ENCODE measurements around the gene PARK7.

The PARK7 gene

DNA sequence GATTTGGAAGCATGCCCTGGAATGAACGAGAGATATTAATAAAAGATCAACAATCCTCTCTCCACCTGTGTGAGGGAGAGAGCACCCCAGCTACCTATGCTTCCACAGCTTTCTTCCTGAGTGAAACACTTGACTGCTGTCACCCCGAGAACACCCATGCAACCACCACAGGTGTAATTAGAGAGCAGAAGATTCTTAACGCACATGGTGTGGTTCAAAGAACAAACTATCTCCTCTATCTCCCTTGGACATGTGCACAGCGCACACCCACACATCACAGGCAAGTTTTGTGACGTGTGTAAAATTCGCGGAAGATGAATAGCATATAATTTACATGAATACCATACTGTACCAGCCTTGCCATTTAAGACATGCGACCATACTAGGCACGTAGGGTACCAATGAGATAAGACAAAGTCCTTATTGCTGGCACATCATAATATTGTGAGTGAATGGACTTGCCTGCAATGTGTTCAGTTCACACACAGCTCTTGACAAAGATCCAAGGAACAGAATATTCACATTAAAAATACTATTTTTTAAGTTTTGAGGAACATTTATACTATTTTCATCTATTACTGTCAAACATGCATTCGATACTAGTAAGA lies 53.0 kb downstream of the PARK7 start:
- Mint-ChIP-seq H3K36me3 (ENCODE audit: low read depth) (no peaks in the 10 kb centered on the region), H3K27me3 (ENCODE audit: low read depth) (peaks cover 17% of the 10 kb centered on the region), H3K4me1 (ENCODE audit: low read depth) (peaks cover 13% of the 10 kb centered on the region), H3K4me3 (no peak overlapping the region), H3K9me3 (no peaks in the 10 kb centered on the region), H3K27ac (no peak overlapping the region)
- DNase-seq (ENCODE audit: low spot score) = no peak

DNA sequence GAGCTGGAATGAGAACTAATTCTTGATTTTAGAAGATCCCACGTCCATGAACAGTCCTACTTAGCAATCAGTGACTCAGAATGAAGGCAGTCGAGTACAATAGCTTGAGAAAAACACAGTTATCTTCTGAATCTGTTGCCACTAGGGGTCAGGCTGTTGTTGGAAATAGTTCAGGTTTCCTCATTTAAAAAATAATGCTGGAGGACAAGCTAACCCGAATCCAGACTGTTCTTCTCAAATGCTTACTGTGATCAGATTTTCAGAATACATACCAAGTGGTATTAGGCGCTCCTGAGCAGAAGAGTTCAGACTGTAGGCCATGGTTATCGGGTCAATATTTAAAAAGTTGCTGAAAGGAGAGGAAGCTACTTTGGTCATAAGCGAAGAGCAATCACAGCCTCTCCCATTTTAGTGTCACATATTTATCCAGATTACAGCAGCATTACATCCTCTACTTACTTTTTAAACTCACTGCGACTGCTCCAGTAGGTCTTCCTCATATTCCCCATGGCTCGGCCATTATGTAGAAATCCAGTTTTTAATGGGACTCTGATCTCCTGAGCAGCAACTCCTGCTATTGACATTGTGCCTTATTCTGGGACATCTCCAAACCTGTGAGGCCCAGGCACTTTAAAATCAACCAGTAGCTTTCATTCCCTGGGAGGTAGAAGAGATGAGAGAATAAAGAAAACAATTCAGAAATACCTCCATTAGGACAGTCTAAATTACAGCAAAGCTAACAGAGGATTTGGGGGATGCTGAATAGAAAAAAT lies 53.7 kb downstream of the PARK7 start:
- no peaks in the 10 kb centered on the region for H3K36me3 Mint-ChIP-seq (ENCODE audit: low read depth)
- peak; percentile 23 for DNase-seq (ENCODE audit: low spot score)
- no peak overlapping the region for H3K27ac Mint-ChIP-seq
- H3K4me3 Mint-ChIP-seq = no peak overlapping the region
- no peaks in the 10 kb centered on the region for H3K9me3 Mint-ChIP-seq
- H3K27me3 Mint-ChIP-seq (ENCODE audit: low read depth) = peaks cover 17% of the 10 kb centered on the region
- peaks cover 17% of the 10 kb centered on the region for H3K4me1 Mint-ChIP-seq (ENCODE audit: low read depth)

DNA sequence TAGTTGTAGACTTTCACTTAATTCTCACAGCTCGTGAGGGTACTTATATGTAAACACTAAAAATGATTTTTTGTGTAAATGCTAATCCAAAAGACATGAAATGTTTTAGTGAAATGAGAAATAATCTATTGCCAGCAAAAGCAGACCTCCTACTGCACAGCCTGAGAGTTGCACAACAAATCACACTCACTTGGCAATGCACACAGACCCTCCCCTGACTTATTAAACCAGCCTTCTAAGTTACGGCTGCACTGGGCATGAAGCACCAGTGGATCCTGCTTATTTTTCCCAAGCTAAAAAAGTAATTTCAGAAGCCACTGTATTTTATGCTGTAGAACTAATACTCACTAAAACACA lies 54.3 kb downstream of the PARK7 start:
- peaks cover 17% of the 10 kb centered on the region for H3K27me3 Mint-ChIP-seq (ENCODE audit: low read depth)
- no peaks in the 10 kb centered on the region for H3K36me3 Mint-ChIP-seq (ENCODE audit: low read depth)
- no peak for DNase-seq (ENCODE audit: low spot score)
- H3K4me3 Mint-ChIP-seq = no peak overlapping the region
- H3K9me3 Mint-ChIP-seq = no peaks in the 10 kb centered on the region
- H3K4me1 Mint-ChIP-seq (ENCODE audit: low read depth) = peaks cover 17% of the 10 kb centered on the region
- H3K27ac Mint-ChIP-seq = no peak overlapping the region

DNA sequence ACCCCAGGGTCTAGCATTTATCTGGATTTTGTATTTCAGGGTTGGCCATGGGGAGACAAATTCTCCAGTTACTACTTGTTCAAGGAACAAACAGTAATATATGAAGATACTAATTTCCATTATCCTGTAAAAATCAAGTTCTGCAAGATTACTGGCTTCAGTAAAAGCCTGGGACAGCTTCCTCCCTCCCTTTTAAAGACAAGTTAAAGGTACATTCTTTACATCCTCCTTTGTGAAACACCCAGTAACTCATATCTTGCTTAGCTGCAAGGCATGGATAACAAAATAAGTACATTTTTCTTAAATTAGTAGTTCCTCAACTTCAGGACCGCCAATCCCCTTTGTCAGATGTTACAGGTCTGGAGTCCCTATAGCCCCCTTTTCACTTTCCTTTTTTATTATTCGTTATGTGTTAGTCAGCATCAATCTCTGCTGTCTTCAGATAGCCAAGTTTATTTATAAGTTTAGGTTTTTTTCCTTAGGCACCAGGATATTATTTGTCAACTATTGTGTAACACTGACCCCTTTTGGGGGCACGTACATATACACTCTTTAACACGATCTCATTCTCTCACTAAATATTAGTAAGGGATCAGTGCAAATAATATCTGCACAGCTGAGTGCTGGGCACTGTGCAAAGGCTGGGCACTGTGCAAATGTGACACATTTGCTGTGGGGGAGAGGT lies 54.8 kb downstream of the PARK7 start:
- Mint-ChIP-seq H3K4me1 (ENCODE audit: low read depth) (peaks cover 17% of the 10 kb centered on the region), H3K9me3 (no peaks in the 10 kb centered on the region), H3K27me3 (ENCODE audit: low read depth) (peaks cover 17% of the 10 kb centered on the region), H3K36me3 (ENCODE audit: low read depth) (no peaks in the 10 kb centered on the region), H3K27ac (no peak overlapping the region), H3K4me3 (no peak overlapping the region)
- no peak for DNase-seq (ENCODE audit: low spot score)

DNA sequence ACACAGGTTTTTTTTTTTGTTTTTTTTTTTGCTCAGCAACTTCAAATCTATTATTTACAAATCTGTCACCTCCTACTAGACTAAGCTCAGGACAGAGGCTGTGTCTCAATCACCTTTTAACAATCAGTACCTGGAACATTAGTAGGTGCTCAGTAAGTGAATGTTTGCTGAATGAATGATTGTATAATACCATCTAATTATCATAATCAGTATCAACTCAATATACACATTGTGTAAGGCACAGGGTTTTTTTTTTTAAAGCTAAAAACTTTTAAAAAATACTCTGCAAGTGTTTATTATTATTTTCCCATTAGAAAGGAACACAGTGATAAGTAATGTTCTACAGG lies 55.4 kb downstream of the PARK7 start:
- H3K4me3 Mint-ChIP-seq = no peak overlapping the region
- no peaks in the 10 kb centered on the region for H3K36me3 Mint-ChIP-seq (ENCODE audit: low read depth)
- H3K9me3 Mint-ChIP-seq = no peaks in the 10 kb centered on the region
- H3K27me3 Mint-ChIP-seq (ENCODE audit: low read depth) = peaks cover 21% of the 10 kb centered on the region
- no peak for DNase-seq (ENCODE audit: low spot score)
- no peak overlapping the region for H3K27ac Mint-ChIP-seq
- H3K4me1 Mint-ChIP-seq (ENCODE audit: low read depth) = peaks cover 17% of the 10 kb centered on the region

DNA sequence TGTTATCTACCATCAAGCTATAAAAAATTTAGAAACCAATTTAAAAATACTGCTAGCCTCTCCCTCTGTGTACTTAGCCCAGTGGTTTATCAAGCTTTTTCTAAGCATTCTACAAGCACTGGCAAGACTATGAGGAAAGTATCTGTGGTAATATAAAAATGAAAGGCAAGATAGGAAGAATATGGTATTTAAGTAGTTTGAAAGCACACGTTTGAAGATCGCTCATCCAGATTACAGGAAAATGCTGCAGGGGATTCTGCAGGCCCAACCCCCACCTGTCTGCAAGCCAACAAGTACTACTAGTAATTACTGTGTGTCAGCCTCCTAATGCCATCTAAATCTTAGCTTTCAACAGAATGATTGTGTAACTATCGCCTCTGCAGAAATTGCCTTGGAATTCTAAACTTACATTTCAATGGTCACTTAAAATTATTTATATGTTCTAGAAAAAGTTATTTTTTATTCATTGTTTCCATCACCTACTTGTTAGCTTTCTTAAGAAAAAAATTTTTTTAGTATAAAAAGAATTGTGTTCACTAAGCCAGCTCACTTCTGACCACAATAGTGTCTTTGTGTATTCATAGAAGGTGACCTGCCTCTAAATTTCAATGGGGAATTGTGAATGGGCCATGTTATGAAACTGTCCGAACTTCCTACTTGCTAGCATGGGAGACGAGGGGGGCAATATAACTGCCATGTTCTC lies 56.1 kb downstream of the PARK7 start:
- Mint-ChIP-seq H3K9me3 (no peaks in the 10 kb centered on the region), H3K36me3 (ENCODE audit: low read depth) (no peaks in the 10 kb centered on the region), H3K27ac (no peak overlapping the region), H3K4me1 (ENCODE audit: low read depth) (peaks cover 17% of the 10 kb centered on the region), H3K27me3 (ENCODE audit: low read depth) (peaks cover 26% of the 10 kb centered on the region), H3K4me3 (no peak overlapping the region)
- no peak for DNase-seq (ENCODE audit: low spot score)

DNA sequence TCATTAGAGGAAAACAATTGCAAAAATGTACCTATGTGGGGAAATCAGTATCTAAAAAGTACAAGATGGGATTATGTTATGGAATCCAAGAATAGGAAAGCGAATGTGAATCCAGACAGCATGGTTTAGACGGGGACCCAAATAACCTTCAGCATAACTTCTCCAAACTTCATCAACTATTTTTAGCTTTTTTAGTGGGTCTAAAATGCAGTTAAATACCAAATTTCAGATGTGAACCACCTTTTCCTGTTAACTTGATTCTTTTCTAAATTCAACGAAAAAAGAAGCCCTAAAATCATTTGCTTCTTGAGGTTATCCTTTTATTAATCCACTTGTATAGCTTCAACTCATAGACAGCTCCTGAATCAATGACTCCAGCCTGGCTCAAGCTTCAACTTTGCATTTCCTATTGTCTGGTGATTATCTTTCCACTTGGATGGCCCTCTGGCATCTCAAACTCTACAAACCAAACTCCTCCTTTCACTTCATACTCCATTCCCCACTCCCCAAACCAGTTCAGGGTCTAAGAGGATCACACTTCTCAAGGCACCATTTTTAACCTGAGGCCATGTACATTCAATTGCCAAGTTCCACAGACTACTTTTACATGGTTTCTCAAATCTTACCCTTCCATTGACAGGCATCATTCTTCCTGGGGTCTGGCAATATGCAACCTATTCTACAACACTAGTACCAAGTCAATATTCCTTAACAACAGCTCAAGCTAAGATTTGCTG lies 57.1 kb downstream of the PARK7 start:
- peaks cover 36% of the 10 kb centered on the region for H3K27me3 Mint-ChIP-seq (ENCODE audit: low read depth)
- peaks cover 17% of the 10 kb centered on the region for H3K4me1 Mint-ChIP-seq (ENCODE audit: low read depth)
- H3K27ac Mint-ChIP-seq = no peak overlapping the region
- H3K36me3 Mint-ChIP-seq (ENCODE audit: low read depth) = no peaks in the 10 kb centered on the region
- H3K4me3 Mint-ChIP-seq = no peak overlapping the region
- no peaks in the 10 kb centered on the region for H3K9me3 Mint-ChIP-seq
- no peak for DNase-seq (ENCODE audit: low spot score)

DNA sequence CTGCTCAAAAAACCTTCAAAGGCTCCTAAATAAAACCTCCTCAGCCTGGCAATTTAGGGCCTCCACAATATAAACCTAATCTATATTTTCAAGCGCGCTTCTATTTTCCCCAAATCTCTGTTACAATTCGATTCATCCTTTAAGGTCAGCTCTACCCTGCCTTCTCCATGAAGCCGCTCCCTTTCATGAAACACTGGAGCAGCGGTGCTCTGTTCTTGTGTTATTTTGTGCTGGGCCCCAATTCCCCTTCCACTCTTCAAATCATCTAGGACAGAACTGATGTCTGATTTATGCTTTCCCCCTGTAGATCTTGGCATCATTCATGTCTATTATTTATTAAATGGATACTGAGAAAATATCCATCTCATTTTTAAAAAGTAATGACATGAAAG lies 57.7 kb downstream of the PARK7 start:
- no peaks in the 10 kb centered on the region for H3K9me3 Mint-ChIP-seq
- DNase-seq (ENCODE audit: low spot score) = no peak
- H3K27ac Mint-ChIP-seq = no peak overlapping the region
- no peaks in the 10 kb centered on the region for H3K36me3 Mint-ChIP-seq (ENCODE audit: low read depth)
- no peak overlapping the region for H3K4me3 Mint-ChIP-seq
- H3K27me3 Mint-ChIP-seq (ENCODE audit: low read depth) = peaks cover 42% of the 10 kb centered on the region
- peaks cover 17% of the 10 kb centered on the region for H3K4me1 Mint-ChIP-seq (ENCODE audit: low read depth)

DNA sequence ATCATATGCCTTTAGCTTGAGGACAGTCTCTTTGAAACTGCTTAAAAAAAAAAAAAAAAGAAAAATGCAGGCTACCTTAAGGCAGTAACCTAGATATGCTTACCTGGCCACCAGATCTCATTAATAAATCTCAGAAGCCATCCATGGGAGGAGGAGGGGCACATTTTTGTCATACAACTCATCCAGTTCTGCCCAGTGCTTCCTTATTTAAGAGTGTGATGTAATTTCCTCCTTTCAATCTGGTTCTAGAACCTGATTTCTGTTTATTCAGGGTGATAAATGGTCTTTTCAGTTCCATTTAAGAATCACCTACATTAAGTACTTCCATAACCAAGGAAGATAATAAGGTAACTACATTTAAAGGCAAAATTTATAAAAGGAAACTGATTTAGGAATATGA lies 58.5 kb downstream of the PARK7 start:
- Mint-ChIP-seq H3K4me3 (no peak overlapping the region), H3K27me3 (ENCODE audit: low read depth) (peaks cover 49% of the 10 kb centered on the region), H3K4me1 (ENCODE audit: low read depth) (peaks cover 16% of the 10 kb centered on the region), H3K27ac (no peak overlapping the region), H3K36me3 (ENCODE audit: low read depth) (no peaks in the 10 kb centered on the region), H3K9me3 (no peaks in the 10 kb centered on the region)
- DNase-seq (ENCODE audit: low spot score) = no peak

DNA sequence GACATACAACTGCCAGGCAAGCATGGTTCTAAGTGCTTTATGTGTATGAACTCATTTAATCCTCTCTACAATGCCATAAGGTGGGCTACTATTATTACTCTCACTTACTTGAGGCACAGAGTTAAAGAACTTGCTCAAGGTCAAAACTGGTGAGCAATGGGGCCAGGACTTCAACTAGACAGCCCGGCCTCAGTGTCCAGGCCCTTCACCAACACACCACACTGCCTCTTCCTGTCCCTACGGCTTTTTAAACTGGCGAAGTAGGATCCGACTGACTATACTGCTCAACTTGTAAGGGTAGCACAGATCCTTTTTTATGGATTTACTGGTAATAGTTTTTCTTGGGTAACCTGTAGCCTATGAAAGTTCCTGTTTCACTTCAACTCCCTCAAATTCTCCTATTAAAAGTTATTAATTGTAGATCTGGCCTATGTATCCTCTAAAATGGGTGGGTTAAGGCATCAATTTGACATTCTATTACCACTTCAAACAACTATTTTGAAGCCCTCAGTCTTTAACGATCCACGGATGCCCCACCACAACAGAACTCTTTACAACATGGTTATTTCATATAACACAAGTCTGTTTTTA lies 60.3 kb downstream of the PARK7 start:
- Mint-ChIP-seq H3K9me3 (no peaks in the 10 kb centered on the region), H3K27me3 (ENCODE audit: low read depth) (peaks cover 53% of the 10 kb centered on the region), H3K36me3 (ENCODE audit: low read depth) (no peaks in the 10 kb centered on the region), H3K4me1 (ENCODE audit: low read depth) (peaks cover 12% of the 10 kb centered on the region), H3K27ac (no peak overlapping the region), H3K4me3 (no peak overlapping the region)
- no peak for DNase-seq (ENCODE audit: low spot score)

DNA sequence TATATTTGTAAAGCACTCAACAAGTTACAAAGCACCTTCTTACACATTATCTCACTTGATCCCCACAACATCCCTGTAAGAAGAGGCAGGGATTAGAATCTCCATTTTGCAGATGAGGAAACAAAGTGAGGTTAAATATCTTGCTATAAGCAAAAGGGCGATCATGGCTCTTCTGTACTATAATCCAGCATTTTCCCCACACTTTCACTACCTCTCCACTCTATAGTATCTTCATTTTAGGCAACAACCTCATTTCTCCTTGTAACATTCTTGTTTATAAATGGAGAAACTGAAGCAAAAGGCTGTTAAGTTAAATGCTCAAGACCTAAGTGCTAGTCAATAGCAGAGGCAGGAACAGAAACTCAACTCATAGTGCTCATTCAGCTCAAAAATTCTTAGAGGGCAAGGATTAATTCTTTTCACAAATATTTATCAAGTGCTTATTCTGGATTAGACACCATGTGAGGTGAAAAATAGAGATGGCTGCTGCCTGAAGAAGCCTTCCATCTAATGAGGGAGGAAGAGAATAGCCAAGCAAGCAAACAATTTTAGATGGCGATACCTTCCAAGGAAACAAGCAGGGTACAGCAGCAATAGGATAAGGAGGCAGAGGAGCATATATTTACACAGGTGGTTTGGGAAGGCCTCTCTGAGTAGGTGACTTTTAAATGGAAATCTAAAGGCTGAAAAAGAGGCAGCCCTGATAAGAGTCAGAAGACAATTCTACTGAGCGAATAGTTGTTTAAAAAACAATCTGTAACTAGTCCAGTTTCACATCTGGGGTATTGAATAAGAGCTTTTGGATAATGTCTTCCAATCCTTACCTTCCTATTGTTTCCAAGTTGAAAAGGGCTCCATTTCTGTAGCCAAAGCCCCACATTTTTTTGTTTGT lies 61.1 kb downstream of the PARK7 start:
- H3K4me3 Mint-ChIP-seq = no peak overlapping the region
- H3K36me3 Mint-ChIP-seq (ENCODE audit: low read depth) = no peaks in the 10 kb centered on the region
- peaks cover 57% of the 10 kb centered on the region for H3K27me3 Mint-ChIP-seq (ENCODE audit: low read depth)
- no peak overlapping the region for H3K27ac Mint-ChIP-seq
- H3K9me3 Mint-ChIP-seq = no peaks in the 10 kb centered on the region
- H3K4me1 Mint-ChIP-seq (ENCODE audit: low read depth) = peaks cover 14% of the 10 kb centered on the region
- no peak for DNase-seq (ENCODE audit: low spot score)

DNA sequence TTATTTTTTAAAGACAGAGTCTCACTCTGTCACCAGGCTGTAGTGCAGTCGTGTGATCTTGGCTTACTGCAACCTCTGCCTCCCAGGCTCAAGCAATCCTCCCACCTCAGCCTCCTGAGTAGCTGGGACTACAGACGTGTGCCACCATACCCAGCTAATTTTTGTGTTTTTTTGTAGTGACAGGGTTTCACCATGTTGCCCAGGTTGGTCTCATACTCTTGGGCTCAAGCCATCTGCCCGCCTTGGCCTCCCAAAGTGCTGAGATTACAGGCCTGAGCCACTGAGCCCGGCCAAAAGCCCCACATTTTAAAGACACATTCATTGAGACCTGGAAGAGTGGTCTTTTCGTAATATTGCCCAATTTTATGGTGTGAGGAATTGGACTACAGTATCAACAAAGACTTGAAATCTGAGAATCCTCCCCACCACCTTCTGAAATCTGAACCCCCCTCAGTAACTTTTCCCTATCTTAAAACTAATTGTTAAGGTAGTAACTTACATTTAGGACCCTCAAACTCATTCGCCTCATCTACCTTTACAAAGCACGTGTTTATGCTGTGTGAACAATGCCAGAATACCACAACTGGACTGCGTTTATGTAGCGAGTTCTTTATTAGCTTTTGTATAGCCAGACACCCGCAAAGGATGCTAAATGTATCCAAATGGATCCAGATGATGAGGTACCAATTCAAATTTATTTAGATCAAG lies 61.9 kb downstream of the PARK7 start:
- H3K4me3 Mint-ChIP-seq = no peak overlapping the region
- H3K4me1 Mint-ChIP-seq (ENCODE audit: low read depth) = peaks cover 14% of the 10 kb centered on the region
- peaks cover 61% of the 10 kb centered on the region for H3K27me3 Mint-ChIP-seq (ENCODE audit: low read depth)
- H3K36me3 Mint-ChIP-seq (ENCODE audit: low read depth) = no peaks in the 10 kb centered on the region
- no peak for DNase-seq (ENCODE audit: low spot score)
- no peak overlapping the region for H3K27ac Mint-ChIP-seq
- no peaks in the 10 kb centered on the region for H3K9me3 Mint-ChIP-seq
